ENCODE results near the gene POMGNT2.

DNA sequence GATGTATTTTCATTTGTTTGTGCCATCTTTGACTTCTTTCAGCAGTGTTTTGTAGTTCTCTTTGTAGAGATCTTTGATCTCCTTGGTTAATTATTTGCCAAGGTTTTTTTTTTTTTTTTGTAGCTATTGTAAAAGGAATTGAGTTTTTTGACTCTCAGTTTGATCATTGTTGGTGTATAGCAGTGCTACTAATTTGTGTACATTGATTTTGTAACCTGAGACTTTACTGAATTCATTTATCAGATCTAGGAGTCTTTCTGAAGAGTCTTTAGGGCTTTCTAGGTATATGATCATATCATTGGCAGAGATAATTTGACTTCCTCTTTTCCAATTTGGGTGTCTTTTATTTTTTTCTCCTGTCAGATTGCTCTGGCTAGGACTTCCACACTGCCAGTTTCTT, 42.2 kb upstream of the POMGNT2 start:
- TF ChIP-seq, protein P1, sequence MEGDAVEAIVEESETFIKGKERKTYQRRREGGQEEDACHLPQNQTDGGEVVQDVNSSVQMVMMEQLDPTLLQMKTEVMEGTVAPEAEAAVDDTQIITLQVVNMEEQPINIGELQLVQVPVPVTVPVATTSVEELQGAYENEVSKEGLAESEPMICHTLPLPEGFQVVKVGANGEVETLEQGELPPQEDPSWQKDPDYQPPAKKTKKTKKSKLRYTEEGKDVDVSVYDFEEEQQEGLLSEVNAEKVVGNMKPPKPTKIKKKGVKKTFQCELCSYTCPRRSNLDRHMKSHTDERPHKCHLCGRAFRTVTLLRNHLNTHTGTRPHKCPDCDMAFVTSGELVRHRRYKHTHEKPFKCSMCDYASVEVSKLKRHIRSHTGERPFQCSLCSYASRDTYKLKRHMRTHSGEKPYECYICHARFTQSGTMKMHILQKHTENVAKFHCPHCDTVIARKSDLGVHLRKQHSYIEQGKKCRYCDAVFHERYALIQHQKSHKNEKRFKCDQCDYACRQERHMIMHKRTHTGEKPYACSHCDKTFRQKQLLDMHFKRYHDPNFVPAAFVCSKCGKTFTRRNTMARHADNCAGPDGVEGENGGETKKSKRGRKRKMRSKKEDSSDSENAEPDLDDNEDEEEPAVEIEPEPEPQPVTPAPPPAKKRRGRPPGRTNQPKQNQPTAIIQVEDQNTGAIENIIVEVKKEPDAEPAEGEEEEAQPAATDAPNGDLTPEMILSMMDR (IDR thresholded peaks at IDR 0.05) = no peak
- TF ChIP-seq POLR2AphosphoS5 (IDR thresholded peaks at IDR 0.05; ENCODE audit: low read depth, low read length) (no peak), RFX5 (IDR thresholded peaks at IDR 0.05; ENCODE audit: low read length) (no peak), SMC3 (IDR thresholded peaks at IDR 0.05; ENCODE audit: low read depth, low read length) (no peak), RAD21 (IDR thresholded peaks at IDR 0.05; ENCODE audit: low read length) (no peak)
